ENCODE measurements around the gene GLRA2.
A peak's percentile ranks its signal among the peaks of the same experiment; 100 is the strongest.

- TF ChIP-seq CTCF (optimal IDR thresholded peaks at IDR 0.05 in 1 of 3, IDR thresholded peaks at IDR 0.05 in 1 of 3, conservative IDR thresholded peaks at IDR 0.05 in 1 of 3; ENCODE audit: extremely low read depth in 1 of 3, insufficient read depth in 2 of 3, low read length in 3 of 3) (peak; percentile 59), EZH2 (IDR thresholded peaks at IDR 0.05; ENCODE audit: low read length) (no peak)
Measured at GRCh38 chrX:14528629-14529289, 577 bp upstream of the GLRA2 start.

All from keratinocyte (primary cell).